HG02973 (cell line): Measurements from ENCODE around the gene ITGB4.
A peak's percentile ranks its signal among the peaks of the same experiment; 100 is the strongest.
"Not testable (repeated sequence)": the region's sequence is repeated elsewhere in the genome, so short reads cannot be mapped to it uniquely, and the experiment has no call there.

Experiments used
- ATAC-seq: cut with Tn5 transposase; IDR thresholded peaks from one replicate; pipeline ENCODE4 v1.9.1; 2021; ENCODE audit warnings: moderate library complexity; ENCODE audit not compliant: unreplicated experiment

Gene ITGB4

DNA sequence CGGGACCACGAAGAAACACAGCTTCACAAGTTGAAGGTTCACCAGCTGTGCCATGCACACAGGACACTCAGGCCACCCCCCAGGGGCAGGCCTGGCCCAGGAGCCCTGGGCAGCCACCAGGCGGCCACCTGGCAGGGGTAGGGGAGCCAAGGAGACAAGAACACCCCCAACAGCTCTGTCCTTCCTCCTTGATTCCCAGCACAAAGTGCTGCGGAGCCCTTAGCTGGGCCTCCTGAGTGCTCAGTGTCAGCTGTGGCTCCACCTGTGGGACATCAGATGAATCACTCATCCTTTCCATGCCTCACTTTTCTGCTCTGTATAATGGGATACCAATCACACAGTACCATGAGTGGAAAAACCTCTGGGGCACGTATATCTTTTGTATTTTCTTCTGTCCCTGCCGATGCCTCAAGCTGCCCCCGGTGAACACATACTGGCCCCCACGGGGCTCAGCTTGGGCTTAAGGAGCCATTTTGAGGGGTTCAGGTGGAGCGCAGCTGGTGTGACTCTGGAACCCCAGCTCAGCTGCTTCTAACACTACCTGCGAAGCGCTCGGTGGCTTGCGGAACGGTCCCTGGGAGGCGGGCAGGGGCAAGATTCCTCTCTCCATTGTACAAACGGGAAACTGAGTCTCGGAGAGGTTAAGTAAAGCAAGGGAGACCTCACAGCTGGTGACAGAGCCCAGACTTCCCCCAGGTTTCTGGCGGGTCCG lies 31.7 kb downstream of the ITGB4 start:
- ATAC-seq, result no peak

- ATAC-seq, result no peak
These were observed 32.5 kb downstream of the ITGB4 start for GRCh38 chr17:75753514-75754377.

DNA sequence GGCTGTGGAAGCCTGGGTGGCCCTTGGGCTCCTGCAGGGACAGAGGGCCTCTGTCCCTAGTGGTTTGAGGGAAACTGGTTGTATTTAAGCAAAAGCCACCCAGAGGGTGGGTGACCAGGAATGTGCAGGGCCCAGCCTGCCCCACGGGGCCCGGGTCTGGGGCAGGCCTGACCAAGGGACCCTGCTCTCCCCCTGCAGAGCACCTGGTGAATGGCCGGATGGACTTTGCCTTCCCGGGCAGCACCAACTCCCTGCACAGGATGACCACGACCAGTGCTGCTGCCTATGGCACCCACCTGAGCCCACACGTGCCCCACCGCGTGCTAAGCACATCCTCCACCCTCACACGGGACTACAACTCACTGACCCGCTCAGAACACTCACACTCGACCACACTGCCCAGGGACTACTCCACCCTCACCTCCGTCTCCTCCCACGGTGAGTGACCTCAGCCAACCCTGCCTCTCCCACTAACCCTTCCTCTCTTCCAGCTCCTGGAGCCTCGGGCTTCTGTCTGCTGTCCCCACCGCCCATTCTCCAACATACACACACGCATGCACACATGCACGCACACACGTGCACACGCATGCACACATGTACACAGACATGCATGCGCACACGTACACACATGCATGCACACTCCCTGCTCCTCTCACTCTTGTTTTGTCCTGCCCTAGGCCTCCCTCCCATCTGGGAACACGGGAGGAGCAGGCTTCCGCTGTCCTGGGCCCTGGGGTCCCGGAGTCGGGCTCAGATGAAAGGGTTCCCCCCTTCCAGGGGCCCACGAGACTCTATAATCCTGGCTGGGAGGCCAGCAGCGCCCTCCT lies 33.3 kb downstream of the ITGB4 start:
- no peak for ATAC-seq

DNA sequence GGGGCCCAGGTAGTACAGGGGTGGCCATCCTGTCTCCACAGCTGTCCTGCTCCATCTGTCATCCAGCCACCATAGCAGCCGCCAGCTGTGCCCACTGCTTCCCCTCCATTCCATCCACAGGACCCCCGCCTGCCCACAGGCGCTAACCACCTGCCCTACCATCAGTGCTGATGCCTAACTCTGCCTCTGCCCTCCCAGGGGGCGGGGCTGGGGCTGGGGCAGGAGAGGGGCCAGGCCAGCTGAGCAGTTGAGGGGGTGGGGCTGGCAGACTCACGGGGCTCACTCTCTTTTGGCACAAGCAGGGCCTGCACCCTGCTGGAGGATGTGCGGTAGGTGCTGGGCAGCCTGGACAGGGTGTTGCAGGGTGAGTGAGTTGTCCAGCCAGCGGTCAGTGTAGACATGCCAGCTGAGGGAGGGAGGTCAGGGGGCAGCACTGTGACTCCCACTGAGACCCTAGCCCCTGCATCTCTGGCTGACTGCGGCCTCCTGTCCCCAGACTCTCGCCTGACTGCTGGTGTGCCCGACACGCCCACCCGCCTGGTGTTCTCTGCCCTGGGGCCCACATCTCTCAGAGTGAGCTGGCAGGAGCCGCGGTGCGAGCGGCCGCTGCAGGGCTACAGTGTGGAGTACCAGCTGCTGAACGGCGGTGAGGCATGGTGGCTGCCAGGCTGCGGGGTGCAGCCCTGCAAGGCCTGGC lies 34.1 kb downstream of the ITGB4 start:
- no peak for ATAC-seq

GRCh38 chr17:75755990-75756389 lies 34.7 kb downstream of the ITGB4 start:
- ATAC-seq, result no peak

- no peak for ATAC-seq
These were observed 35.3 kb downstream of the ITGB4 start for GRCh38 chr17:75756451-75757085.

GRCh38 chr17:75757086-75757681 lies 35.9 kb downstream of the ITGB4 start:
- ATAC-seq, result no peak

GRCh38 chr17:75758131-75758905 lies 37.1 kb downstream of the ITGB4 start:
- no peak for ATAC-seq

DNA sequence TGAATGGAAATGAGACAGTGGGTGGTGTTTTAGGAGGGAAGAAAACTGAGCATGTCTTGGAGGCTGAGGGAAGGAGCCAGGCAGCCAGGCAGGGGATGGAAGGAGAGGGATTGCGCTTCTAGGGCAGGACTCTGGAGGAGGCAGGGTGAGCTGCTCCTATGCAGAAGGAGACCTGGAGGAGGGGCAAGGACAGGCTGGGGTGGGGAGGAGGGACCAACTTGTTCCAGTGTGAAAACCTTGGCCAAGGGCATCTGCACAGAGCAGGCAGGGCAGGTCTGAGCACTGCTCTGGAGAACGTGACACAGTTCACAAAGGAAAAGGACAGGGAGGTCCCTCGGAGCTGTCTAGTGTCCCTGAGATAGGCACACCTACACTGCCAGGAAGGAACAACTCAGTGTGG lies 38.2 kb downstream of the ITGB4 start:
- no peak for ATAC-seq

DNA sequence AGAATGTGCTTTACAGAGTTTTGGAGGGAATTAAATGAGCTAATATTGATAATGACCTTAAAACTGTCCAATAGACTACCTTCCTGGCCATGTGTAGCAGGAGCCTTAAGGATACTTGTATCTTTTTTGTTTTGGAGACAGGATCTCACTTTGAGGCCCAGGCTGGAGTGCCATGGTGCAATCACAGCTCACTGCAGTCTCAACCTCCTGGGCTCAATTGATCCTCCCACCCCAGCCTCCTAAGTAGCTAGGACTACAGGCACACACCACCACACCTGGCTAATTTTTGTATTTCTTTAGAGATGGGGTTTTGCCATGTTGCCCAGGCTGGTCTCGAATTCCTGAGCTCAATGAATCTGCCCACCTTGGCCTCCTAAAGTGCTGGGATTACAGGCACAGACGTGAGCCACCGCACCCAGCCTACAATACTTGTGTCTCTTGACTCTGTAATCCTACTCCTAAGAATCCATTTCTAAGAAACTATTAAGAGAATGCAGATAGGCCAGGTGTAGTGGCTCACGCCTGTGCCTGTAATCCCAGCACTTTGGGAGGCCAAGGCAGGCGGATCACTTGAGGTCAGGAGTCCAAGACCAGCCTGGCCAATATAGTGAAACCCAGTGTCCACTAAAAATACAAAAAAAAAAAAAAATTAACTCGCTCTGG lies 38.9 kb downstream of the ITGB4 start:
- ATAC-seq, result not testable (repeated sequence)

- no peak for ATAC-seq
These were observed 41.4 kb downstream of the ITGB4 start for GRCh38 chr17:75762513-75763268.

DNA sequence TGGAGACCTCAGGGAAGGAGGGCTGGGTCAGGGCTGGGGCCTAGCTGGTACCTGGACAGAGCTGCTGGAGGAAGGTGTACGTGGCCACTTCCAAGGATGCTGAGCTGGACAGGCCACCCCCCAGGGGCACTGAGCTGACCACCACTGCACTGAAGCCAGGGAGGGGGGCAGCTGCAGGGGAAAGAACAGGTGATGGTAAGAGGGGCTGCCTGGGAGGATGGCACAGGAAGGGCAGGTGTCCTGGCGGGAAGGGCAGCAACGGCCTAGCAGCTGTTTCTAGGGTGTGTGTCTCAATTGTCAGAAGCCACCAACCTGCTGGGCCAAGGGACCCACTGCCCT lies 42.0 kb downstream of the ITGB4 start:
- no peak for ATAC-seq

- ATAC-seq, result no peak
These were observed 42.6 kb downstream of the ITGB4 start for GRCh38 chr17:75763613-75764416.

DNA sequence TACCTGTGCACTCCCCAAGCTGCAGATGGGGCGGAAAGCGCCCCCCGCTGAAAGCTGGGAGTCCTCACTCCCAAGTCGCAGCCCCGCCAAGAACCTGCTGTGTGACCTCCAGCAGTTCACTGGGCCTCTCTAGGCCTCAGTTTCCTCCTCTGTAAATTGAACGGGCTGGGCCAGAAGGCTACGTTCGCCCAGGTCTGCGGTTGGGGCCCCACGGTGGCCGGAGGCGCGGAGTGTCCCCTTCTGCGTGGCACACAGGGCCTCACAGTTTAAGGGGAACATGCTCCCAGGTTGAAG lies 43.1 kb downstream of the ITGB4 start:
- no peak for ATAC-seq

GRCh38 chr17:75764711-75765421 lies 43.6 kb downstream of the ITGB4 start, which contains the start of gene GALK1:
TSS of gene GALK1 (minus strand) at chr17:75765192. CDS start at chr17:75765136, 56 bp downstream.
- ATAC-seq, result peak; percentile 77

- no peak for ATAC-seq
These were observed 44.7 kb downstream of the ITGB4 start for GRCh38 chr17:75765981-75766380.

GRCh38 chr17:75767881-75768280 lies 46.6 kb downstream of the ITGB4 start:
- no peak for ATAC-seq
